Measurements from ENCODE around the gene MYH11. TPM values are rescaled to one million over a fixed set of nuclear protein-coding genes. Genes with fewer than 3 reads are reported as not detected.
"Not testable (repeated sequence)": the region's sequence is repeated elsewhere in the genome, so short reads cannot be mapped to it uniquely, and the experiment has no call there.

Gene MYH11
- total RNA-seq, 1 donor from 2014 or later, result 102 TPM

DNA sequence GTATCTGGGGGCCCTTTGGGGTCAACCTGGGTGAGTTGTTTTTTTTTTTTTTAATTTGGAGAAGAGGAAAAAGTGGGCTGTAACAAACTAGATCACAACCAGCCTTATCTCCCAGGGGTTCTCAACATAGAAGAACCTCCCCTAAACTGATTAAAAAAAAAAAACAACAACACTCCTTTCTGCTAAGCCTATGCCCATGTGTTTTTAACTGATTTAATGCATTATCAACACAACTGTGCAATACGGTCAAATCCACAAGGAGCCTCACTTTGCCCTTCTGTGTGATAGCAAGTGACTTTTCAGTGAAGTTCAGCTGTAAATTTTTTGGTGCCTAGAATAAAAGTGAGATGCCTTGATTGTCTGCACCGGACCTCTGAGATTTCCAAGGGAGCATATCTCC, 646 bp downstream of the MYH11 start:
- DNase-seq (no peak), ATAC-seq (no peak)
- Histone ChIP-seq H3K4me3 (peak overlapping the region; percentile 49), H3K9me3 (no peaks in the 10 kb centered on the region), H3K36me3 (no peaks in the 10 kb centered on the region), H3K4me1 (peaks cover 15% of the 10 kb centered on the region), H3K27ac (peak overlapping the region; percentile 11), H3K27me3 (ENCODE audit: low read depth) (peaks cover 35% of the 10 kb centered on the region)
- intact Hi-C loops (cut with DNase I), result no loop called here
- TF ChIP-seq, protein P1, sequence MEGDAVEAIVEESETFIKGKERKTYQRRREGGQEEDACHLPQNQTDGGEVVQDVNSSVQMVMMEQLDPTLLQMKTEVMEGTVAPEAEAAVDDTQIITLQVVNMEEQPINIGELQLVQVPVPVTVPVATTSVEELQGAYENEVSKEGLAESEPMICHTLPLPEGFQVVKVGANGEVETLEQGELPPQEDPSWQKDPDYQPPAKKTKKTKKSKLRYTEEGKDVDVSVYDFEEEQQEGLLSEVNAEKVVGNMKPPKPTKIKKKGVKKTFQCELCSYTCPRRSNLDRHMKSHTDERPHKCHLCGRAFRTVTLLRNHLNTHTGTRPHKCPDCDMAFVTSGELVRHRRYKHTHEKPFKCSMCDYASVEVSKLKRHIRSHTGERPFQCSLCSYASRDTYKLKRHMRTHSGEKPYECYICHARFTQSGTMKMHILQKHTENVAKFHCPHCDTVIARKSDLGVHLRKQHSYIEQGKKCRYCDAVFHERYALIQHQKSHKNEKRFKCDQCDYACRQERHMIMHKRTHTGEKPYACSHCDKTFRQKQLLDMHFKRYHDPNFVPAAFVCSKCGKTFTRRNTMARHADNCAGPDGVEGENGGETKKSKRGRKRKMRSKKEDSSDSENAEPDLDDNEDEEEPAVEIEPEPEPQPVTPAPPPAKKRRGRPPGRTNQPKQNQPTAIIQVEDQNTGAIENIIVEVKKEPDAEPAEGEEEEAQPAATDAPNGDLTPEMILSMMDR (IDR thresholded peaks at IDR 0.05), result no peak

DNA sequence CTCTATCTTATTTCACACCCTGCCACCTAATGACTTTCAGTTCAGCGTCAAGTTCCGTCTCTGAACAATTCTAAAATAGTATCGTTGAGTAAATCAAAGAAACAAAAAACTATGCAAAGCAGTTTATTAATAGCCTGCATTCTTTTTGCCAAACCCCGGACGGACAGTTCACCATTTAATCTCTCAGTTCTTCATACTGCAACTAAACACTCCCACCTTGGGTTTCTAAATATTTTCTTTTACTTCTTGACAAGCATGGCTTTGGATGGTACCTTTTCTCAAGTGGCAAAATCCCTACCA, 1.2 kb downstream of the MYH11 start:
- ATAC-seq (no peak), DNase-seq (no peak)
- H3K4me1 ChIP-seq, result peaks cover 15% of the 10 kb centered on the region
- H3K9me3 ChIP-seq, result no peaks in the 10 kb centered on the region
- H3K27me3 ChIP-seq (ENCODE audit: low read depth), result peaks cover 35% of the 10 kb centered on the region
- TF ChIP-seq, protein P1 (IDR thresholded peaks at IDR 0.05), result no peak
- peak overlapping the region; percentile 49 for H3K4me3 ChIP-seq
- intact Hi-C loops (cut with DNase I), result no loop called here
- peak overlapping the region; percentile 11 for H3K27ac ChIP-seq
- H3K36me3 ChIP-seq, result no peaks in the 10 kb centered on the region

DNA sequence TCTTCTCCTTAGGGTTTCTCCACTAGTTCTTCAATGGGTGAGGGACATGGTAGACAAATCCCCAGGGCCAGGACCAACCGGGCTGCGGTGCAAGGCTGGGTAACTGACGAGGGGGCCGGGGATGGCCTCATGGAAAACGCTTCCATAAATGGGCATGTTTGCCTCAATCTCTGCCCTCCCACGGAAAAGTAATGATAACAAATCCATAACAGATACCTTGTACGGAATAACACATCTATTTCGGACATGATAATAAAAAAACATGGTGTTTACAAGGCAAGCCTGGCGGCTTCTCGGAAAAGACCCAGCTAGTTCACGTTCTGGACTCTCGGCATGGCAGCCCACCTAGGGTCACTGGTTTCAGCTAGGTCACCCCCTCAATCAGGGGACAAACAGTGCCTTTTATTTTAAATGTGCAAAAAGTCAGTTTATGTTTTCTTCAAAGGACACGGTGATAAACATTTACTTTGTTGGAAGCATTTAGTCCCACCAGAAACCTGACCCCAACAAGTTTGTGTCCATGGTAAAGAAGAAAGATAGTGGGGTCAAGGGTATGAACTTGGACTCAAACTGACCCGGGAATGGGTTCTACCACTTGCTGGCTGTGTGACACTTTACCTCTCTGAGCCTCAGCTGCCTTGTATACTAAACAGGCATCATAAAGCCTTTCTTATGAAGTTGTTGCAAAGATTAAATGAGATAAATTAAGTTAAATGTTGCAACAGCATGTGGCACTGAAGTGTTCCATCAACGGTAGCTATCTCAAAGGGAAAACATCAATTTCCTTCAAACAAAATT, 1.7 kb downstream of the MYH11 start:
- Histone ChIP-seq H3K36me3 (no peaks in the 10 kb centered on the region), H3K9me3 (no peaks in the 10 kb centered on the region), H3K27me3 (ENCODE audit: low read depth) (peaks cover 35% of the 10 kb centered on the region), H3K4me1 (peaks cover 15% of the 10 kb centered on the region), H3K4me3 (peak overlapping the region; percentile 49), H3K27ac (peak overlapping the region; percentile 8)
- TF ChIP-seq, protein P1 (IDR thresholded peaks at IDR 0.05), result no peak
- no peak for DNase-seq
- intact Hi-C loops (cut with DNase I), result no loop called here
- no peak for ATAC-seq

DNA sequence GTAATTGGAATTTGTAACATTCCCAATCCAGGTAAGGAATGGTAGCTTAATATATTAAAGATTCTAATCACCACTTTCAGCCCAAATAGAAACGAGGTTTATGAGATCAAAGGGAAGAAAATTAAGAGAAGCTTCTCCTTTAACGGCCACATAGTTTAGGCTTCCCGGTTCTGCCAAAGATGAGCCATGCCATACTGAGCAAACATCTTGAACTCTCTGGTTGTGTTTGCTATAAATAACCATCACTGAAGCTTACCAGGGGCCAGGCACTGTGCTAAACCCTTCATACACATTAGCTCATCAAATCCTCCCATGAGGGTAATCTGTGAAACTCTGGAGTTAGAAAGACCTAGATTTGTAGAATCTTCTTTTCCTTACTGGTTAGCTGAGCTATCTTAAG, 2.8 kb downstream of the MYH11 start:
- H3K4me1 ChIP-seq, result peaks cover 15% of the 10 kb centered on the region
- no peaks in the 10 kb centered on the region for H3K9me3 ChIP-seq
- intact Hi-C loops (cut with DNase I), result no loop called here
- peak overlapping the region; percentile 0 for H3K4me3 ChIP-seq
- TF ChIP-seq, protein P1 (IDR thresholded peaks at IDR 0.05), result no peak
- no peak overlapping the region for H3K27ac ChIP-seq
- H3K27me3 ChIP-seq (ENCODE audit: low read depth), result peaks cover 35% of the 10 kb centered on the region
- DNase-seq (no peak), ATAC-seq (no peak)
- no peaks in the 10 kb centered on the region for H3K36me3 ChIP-seq

DNA sequence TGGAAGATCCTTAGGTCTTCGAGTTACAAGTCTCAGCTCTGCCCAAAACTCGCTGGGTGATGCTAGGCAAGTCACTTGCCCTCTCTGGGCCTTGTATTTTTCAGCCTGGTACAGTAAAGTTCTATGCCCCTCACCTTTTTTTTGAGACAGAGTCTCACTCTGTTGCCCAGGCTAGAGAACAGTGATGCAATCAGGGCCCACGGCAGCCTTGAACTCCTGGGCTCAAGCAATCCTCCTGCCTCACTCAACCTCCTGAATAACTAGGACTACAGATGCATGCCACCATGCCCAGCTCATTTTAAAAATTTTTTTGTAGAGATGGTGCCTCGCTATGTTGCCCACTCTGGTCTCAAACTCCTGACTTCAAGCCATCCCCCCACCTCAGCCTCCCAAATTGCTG, 3.8 kb downstream of the MYH11 start:
- no peak for ATAC-seq
- intact Hi-C loops (cut with DNase I), result no loop called here

DNA sequence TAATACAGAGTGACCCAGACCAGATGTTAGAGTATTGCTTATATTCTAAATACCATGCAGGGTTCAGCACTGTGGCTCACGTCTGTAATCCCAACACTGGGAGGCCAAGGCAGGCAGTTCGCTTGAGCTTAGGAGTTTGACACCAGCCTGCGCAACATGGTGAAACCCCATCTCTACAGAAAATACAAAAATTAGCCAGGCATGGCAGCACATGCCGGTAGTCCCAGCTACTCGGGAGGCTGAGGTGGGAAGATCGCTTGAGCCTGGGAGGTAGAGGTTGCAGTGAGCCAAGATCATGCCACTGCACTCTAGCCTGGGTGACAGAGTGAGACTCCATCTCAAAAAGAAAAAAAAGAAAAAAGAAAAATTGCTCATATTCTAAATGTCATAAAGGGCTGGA, 6.3 kb downstream of the MYH11 start:
- H3K27ac ChIP-seq; ATAC-seq; H3K4me3 ChIP-seq; H3K4me1 ChIP-seq; H3K27me3 ChIP-seq (ENCODE audit: low read depth); intact Hi-C loops (cut with DNase I); H3K36me3 ChIP-seq; DNase-seq; H3K9me3 ChIP-seq: not testable (repeated sequence)

More for the DNA sequence above, 3.8 kb downstream of the MYH11 start:
- Histone ChIP-seq H3K27ac (no peak overlapping the region), H3K9me3 (no peaks in the 10 kb centered on the region), H3K27me3 (ENCODE audit: low read depth) (peaks cover 29% of the 10 kb centered on the region), H3K36me3 (no peaks in the 10 kb centered on the region), H3K4me1 (peaks cover 15% of the 10 kb centered on the region), H3K4me3 (no peak overlapping the region)
- no peak for DNase-seq
- TF ChIP-seq, protein P1 (IDR thresholded peaks at IDR 0.05), result no peak
